ENCODE measurements around the gene ZNHIT3.
"Not testable (repeated sequence)": the region's sequence is repeated elsewhere in the genome, so short reads cannot be mapped to it uniquely, and the experiment has no call there.

ZNHIT3 gene

GRCh38 chr17:36486204-36487194 lies at the start of gene ZNHIT3:
Gene ZNHIT3, plus strand, starts transcription at chr17:36486681. Its CDS starts 19 bp downstream, at chr17:36486700.
- peak; percentile 96 for DNase-seq

DNA sequence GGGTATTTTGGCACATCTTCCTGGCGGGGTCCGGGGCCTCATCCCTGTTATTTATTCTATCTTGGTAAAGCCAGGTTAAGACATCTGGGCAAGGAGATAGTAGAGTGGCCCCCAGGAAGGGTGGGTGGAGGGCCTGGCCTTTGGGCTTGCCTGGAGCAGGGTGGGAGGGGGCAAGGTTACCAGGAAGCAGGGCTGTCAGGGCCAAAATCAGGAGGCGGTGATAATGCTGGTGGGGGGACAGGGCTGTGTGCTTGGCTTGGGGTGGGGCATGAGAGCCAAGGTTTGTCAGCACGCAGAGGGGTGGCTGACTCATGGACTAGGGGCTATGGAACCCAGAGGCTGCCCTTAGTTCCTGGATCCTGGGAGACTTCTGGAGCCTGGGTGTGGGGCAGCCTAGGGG lies 44.7 kb upstream of the ZNHIT3 start:
- not testable (repeated sequence) for DNase-seq

GRCh38 chr17:36443777-36444176 lies 42.7 kb upstream of the ZNHIT3 start:
- DNase-seq: no peak

- not testable (repeated sequence) for DNase-seq
Observed at GRCh38 chr17:36449997-36450396, 36.5 kb upstream of the ZNHIT3 start.

GRCh38 chr17:36452888-36453287 lies 33.6 kb upstream of the ZNHIT3 start:
- DNase-seq: not testable (repeated sequence)

DNA sequence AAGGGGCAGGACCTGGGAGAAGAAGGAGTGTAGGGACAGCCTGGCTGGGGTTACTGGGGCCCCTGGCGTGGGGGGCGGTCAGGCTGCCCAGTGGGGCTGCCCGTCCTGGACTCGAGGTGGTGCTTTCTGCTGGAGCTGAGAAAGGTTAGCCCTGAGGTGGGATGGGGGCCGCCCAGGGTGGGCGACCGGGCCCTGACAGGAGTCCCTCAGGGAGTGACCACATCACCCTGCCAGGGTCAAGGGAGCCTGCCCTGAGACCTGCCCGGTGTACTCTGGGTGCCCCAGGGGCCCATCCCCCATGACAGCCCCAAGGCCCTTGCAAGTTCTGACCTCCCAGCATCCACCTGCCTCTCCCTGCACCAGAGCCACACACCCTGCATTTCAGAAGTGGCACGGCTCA lies 28.8 kb upstream of the ZNHIT3 start:
- DNase-seq: not testable (repeated sequence)

GRCh38 chr17:36459045-36459444 lies 27.4 kb upstream of the ZNHIT3 start:
- no peak for DNase-seq

DNA sequence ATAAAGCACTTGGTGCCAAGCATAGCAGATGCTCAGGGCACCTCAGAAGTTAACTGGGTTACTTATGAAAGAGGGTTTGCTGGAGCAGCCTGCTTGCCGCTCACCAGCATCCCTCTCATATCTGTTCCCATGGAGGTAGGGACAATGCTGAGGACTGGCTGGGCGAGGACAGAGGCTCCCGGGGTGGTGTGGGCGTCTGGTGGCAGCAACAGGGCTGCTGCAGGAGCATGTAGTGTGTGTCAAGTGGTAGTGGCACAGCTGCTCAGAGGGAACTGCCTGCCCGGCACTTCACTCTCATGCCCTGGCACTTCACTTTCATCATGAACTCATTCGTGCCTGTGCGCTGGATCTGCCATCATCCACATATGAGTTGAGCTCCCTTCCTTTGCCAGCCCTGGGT lies 26.9 kb upstream of the ZNHIT3 start:
- DNase-seq: no peak

DNA sequence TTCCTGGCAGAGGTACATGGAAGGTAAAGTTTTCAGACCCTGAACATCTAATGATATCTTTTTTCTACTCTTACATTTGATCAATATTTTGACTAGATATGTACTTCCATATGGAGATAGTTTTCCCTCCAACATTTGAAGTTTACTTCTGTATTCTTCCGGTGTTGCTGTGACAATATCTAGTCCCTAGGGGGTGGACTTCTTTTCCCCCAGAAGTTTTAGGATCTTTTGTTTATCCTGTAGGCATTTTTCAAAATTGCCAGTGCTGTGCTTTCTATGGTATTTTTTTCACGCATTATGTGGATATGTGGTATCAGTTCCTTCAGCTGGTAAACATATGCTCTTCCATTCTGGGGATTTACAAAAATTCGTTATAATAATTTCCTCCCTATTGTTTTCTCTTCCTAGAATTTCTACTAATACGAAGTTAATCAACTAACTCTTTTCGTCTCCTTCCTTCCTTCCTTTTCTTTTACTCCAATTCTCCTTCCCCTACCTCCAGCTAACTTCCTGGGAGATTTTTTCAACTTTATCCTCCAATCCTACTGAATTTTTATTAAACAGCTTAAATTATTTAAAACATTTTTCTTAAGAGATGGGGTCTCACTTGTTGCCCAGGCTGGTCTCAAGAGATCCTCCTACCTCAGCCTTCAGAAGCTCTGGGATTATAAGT lies 26.1 kb upstream of the ZNHIT3 start:
- DNase-seq: no peak

DNA sequence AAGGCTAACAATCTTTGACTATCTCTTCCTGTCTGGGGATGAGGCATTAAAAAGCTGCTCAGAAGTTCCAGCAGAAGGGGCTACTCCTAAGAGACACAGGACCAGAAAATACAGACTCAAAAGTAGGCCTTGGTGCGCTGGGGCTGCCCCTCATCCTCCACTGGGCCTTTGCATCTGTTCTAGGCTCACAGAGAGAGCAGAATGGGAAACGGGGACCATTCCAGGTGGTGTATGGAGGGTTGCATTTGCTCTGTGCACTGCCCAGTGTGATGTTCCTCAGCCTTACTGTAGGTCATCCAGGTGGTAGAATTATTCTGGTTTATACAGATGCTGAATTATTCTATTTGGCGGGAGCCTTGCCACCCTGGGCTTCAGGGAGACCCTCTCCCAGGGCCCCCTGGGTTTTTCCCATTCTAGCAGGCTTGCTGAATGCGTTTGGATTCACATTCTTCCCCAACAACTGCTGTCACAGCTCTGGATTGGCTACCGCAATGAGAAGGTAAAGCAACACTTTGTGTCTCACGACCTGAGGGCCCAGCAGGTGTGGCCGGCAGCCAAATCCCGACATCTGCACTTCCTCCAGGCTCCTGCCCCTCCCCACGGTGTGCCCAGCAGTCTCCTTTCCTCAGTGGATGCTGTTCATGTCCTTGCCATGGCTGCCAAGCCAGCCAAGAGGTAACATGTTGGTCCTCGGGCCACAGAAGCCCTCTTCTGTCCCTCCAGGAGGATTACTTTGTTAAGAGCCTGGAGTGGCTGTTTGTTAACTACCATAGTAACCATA lies 25.0 kb upstream of the ZNHIT3 start:
- no peak for DNase-seq

- peak; percentile 29 for DNase-seq
Observed at GRCh38 chr17:36463916-36464764, 22.3 kb upstream of the ZNHIT3 start.

GRCh38 chr17:36464765-36465088 lies 21.8 kb upstream of the ZNHIT3 start:
- no peak for DNase-seq

DNA sequence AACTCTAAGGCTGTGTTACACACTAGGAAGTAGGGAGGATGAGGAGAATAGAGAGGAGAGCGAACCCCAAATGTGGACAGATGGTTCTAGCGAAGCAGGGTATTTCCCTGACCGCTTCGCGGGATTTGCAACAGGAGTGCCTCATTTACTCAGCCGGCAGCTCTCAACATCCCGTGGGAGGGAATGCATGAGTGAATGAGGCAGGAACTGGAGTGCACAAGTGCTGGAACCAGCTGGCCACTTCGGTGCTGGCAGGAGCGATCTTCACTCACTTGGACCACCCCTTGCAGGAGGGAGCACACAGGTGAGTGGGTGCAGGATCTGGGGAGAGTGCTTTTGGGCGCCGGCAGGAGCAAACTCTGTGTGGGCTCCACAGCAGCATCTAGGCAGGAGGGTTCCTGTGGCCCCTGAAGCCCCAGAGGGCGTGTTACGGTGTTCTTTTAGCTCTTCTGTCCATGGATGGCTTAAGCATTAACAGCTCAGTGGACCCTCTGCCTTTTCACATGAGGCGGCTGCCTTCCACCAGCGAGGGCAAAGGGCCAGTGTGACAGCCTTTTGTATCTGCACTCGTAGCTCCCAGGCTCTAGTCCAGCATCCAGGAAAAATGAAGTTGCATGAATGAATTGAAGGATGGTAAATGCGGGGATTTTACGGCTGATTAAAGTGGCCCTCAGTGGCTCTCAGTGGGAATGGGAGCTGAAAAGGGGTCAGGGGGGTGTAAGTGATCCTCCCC lies 17.4 kb upstream of the ZNHIT3 start:
- no peak for DNase-seq

GRCh38 chr17:36469733-36470132 lies 16.7 kb upstream of the ZNHIT3 start:
- no peak for DNase-seq

- no peak for DNase-seq
Observed at GRCh38 chr17:36470499-36470898, 16.0 kb upstream of the ZNHIT3 start.

- no peak for DNase-seq
Observed at GRCh38 chr17:36474571-36474970, 11.9 kb upstream of the ZNHIT3 start.

GRCh38 chr17:36475346-36475970 lies 11.0 kb upstream of the ZNHIT3 start:
- DNase-seq: no peak

DNA sequence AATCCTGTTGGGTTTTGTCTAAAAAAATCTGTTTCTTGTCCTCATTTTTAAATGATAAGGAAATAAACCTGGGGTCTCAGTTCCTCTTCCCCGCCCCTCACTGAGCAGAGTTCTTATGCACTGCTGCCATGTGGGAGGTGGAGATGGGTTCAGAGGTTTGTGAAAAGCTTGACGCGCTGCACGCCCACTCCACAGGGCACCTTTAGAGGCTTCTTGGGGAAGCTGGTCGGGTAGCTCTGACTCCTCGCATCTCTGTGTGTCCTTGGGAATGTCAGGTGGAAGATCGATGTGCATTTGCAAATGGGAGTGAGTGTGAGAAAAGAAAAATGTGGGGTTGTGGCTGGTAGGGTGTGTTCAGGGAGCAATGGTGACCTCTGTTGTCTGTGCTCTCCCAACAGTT lies 4.7 kb upstream of the ZNHIT3 start:
- no peak for DNase-seq

DNA sequence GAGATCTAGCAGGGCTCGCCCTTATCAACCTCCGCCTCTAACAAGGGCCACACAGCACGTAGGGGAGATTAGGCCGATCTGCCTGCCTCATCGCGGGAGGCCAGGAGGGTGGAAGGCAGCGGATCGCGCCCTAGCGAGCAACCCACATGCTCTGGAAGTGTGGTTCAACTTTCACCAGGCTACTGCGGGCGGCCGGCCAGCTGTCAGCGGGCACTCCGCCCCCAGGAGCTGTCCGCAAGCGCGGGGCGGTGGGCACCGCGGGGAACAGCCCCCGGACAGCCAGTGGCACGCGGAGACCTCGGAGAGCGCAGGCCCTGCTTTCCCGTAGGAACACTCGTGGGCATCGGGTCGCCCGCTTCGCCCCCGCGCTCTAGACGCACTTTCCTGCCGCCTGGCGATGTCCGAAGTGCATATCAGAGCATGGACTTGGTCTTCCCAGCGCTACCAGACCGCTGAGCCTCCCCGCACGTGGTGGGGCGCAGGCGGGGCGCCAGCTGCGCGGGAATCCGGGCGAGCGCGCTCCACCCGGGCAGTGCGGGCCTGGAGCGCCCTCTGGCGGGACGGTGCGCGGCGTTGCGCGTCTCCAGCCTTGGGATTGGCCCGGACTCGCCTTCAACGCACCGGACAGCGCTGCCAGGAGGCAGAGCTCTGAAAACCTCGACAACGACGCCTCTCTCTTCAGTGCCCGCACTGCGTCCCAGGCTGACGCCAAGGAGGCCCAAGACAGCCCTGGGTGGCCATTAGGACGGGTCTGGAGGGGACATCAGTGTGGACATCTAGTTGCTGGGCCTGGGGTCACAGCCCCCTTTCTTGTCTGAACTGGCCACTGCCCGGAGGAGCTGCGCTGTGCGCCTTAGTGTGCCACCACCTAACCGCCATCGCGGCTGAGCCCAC lies 3.6 kb upstream of the ZNHIT3 start:
- peak; percentile 76 for DNase-seq

- DNase-seq: not testable (repeated sequence)
Observed at GRCh38 chr17:36484021-36484420, 2.5 kb upstream of the ZNHIT3 start.

Measured in NCI-H1436 (cell line).